ENCODE data around the gene EMC10. TPM values are rescaled to one million over a fixed set of nuclear protein-coding genes. Genes with fewer than 3 reads are reported as not detected.

Gene EMC10
- total RNA-seq, 2 experiments from 2014 or later, result 28.7 to 31.2 TPM

DNA sequence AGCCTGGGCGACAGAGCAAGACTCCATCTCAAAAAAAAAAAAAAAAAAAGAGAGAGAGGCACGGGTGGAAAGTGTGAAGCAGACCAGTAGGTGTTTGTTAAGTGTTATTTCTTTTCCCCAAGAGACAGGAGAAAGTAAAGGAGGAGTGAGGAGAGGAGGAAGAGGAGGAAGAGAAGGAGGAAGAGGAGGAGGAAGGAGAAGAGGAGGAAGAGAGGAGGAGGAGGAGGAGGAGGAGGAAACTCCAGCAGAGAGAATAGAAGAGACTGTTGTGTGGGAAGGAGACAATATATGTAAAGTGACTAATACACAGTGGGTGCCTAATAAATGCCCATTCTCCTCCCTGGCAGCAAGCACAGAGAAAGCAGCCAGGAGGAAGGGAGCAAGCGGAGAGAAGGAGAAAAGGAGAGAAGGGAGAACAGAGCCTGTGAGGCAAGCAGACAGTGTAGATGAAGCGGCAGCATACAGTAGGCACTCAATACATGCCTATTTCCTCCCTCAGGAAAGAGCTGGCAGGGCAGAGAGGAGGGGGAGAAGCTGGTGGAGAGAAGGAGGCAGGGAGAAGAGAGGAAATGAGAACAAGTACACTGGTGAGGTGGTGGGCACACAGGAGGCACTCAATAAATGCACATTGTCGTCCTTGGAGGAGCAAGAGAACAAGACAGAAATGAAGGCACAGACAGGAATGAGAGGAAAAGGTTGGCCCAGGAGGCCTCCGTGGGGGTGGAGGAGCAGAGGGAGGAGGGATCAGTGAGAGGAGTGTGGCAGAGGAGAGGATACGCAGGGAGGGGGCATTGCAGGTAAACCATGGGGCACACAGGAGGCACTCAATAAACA, 18.1 kb downstream of the EMC10 start:
- Mint-ChIP-seq H3K4me3 (no peak overlapping the region), H3K27me3 (no peaks in the 10 kb centered on the region), H3K27ac (no peak overlapping the region), H3K9me3 (no peaks in the 10 kb centered on the region), H3K36me3 (ENCODE audit: low read depth) (no peaks in the 10 kb centered on the region), H3K4me1 (ENCODE audit: low read depth) (peaks cover 19% of the 10 kb centered on the region)
- TF ChIP-seq, protein P1, sequence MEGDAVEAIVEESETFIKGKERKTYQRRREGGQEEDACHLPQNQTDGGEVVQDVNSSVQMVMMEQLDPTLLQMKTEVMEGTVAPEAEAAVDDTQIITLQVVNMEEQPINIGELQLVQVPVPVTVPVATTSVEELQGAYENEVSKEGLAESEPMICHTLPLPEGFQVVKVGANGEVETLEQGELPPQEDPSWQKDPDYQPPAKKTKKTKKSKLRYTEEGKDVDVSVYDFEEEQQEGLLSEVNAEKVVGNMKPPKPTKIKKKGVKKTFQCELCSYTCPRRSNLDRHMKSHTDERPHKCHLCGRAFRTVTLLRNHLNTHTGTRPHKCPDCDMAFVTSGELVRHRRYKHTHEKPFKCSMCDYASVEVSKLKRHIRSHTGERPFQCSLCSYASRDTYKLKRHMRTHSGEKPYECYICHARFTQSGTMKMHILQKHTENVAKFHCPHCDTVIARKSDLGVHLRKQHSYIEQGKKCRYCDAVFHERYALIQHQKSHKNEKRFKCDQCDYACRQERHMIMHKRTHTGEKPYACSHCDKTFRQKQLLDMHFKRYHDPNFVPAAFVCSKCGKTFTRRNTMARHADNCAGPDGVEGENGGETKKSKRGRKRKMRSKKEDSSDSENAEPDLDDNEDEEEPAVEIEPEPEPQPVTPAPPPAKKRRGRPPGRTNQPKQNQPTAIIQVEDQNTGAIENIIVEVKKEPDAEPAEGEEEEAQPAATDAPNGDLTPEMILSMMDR (IDR thresholded peaks at IDR 0.05), result no peak
- DNase-seq (no peak), ATAC-seq (no peak)
- intact Hi-C loops (cut with micrococcal nuclease), result no loop called here
- ChIA-PET POLR2A (no interaction called here), CTCF (interaction anchor here (1.3 kb wide), 1 partner anchor 62 kb away, joined by 3 read pairs; no protein-coding TSS in a partner anchor)

DNA sequence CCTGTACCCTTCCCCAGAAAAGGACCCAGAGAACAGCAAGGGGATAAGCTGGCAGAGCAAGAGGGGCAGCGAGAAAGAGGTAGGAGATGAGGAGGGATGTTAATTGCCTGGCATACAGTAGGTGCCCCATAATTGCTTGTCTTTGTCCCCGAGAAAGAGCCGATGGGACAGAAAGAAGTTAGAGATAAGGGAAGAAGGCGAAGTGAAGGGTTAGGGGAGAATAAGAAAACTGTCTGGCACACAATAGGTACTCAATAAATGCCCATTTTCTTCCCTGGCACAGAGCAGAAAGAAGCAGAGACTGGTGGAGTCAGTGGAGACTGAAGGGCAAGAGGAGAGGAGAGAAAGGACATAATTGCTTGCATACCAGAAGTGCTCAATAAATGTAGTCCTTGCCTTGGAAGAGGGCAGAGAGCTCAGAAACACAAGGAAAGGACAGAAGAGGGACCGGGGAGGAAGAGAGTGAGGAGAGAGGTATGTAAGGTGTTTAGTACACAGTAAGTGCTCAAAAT, 18.8 kb downstream of the EMC10 start:
- no peak overlapping the region for H3K27ac Mint-ChIP-seq

DNA sequence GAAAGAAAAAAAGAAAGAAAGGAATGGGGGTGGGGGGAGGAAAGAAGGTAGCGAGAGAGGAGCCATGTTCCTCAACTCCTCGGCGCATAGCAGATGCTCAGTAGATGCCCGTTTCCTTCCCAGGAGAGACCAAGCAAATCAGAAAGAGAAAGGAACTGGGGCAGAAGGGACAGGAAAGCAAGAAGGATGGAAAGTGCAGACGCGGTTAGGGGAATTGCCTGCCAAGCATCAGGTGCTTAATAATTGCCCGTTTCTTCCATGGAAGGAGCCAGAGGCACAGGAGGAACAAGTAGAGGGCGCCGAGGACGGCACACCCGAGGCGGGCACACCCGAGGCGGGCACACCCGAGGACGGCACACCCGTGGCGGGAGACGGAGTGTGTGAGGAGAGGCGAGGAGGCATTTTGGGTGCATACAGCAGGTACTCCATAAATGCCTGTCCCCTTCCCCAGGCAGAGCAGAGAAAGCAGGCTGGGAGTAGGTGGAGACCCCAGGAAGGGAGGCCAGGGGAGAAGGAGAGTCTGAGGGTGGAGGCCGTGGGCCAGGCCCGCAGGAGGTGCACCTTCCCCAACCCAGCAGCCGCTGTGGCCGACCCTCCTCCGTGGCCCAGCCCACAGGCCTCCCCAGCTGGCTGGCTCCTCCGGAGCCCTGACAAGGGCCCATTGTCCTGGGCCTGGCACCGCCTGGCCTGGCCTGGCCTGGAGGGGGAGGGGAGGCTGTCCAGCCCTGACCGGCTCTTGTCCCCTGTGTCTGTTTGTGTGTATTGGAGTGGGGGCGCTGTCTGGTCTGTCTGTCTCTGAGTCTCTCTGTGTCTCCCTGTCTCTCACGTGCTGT, 20.1 kb downstream of the EMC10 start:
- H3K9me3 Mint-ChIP-seq, result no peaks in the 10 kb centered on the region
- intact Hi-C loops (cut with micrococcal nuclease), result no loop called here
- peaks cover 11% of the 10 kb centered on the region for H3K4me1 Mint-ChIP-seq (ENCODE audit: low read depth)
- no peaks in the 10 kb centered on the region for H3K36me3 Mint-ChIP-seq (ENCODE audit: low read depth)
- no peak overlapping the region for H3K27ac Mint-ChIP-seq
- no peak overlapping the region for H3K4me3 Mint-ChIP-seq
- ChIA-PET POLR2A (no interaction called here), CTCF (interaction anchor here (1.2 kb wide), 1 partner anchor 9 kb away, joined by 6 read pairs; no protein-coding TSS in a partner anchor)
- ATAC-seq, result no peak
- no peaks in the 10 kb centered on the region for H3K27me3 Mint-ChIP-seq
- TF ChIP-seq, protein P1 (IDR thresholded peaks at IDR 0.05), result no peak
- no peak for DNase-seq

More for the DNA sequence above, 18.8 kb downstream of the EMC10 start:
- DNase-seq (no peak), ATAC-seq (no peak)
- intact Hi-C loops (cut with micrococcal nuclease), result no loop called here
- POLR2A ChIA-PET, result no interaction called here
- peaks cover 19% of the 10 kb centered on the region for H3K4me1 Mint-ChIP-seq (ENCODE audit: low read depth)
- CTCF ChIA-PET, result interaction anchor here (1.3 kb wide), 1 partner anchor 61 kb away, joined by 3 read pairs; no protein-coding TSS in a partner anchor
- H3K36me3 Mint-ChIP-seq (ENCODE audit: low read depth), result no peaks in the 10 kb centered on the region
- H3K27me3 Mint-ChIP-seq, result no peaks in the 10 kb centered on the region
- H3K4me3 Mint-ChIP-seq, result no peak overlapping the region
- TF ChIP-seq, protein P1 (IDR thresholded peaks at IDR 0.05), result no peak
- no peaks in the 10 kb centered on the region for H3K9me3 Mint-ChIP-seq

DNA sequence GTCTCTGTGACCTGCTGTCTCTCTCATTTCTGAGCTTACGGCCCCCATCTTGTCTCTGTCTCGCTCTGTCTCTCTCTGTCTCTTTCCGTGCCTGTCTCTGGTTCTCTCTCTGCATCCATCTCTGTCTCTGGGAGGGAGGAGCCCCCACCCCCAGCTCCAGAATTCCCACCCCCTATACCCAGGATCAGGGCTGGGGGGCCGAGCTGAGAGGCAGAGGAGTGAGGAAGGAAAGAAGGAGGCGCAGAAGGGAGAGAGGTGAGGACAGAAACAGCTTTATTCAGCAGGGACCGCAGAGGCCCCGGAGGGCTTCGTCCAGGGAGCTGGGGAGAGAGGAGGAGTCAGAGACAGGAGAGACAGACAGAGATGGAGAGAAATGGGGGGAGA, 20.7 kb downstream of the EMC10 start:
- no peak overlapping the region for H3K27ac Mint-ChIP-seq
- no peaks in the 10 kb centered on the region for H3K36me3 Mint-ChIP-seq (ENCODE audit: low read depth)
- DNase-seq (no peak), ATAC-seq (no peak)
- no peak overlapping the region for H3K4me3 Mint-ChIP-seq
- TF ChIP-seq, protein P1 (IDR thresholded peaks at IDR 0.05), result no peak
- H3K27me3 Mint-ChIP-seq, result no peaks in the 10 kb centered on the region
- H3K4me1 Mint-ChIP-seq (ENCODE audit: low read depth), result peaks cover 5% of the 10 kb centered on the region
- no peaks in the 10 kb centered on the region for H3K9me3 Mint-ChIP-seq
- CTCF ChIA-PET, result interaction anchor here (1.2 kb wide), 1 partner anchor 10 kb away, joined by 6 read pairs; no protein-coding TSS in a partner anchor
- POLR2A ChIA-PET, result no interaction called here
- intact Hi-C loops (cut with micrococcal nuclease), result no loop called here
